PFSK-1 (cell line): Measurements from ENCODE around the gene WWC1.

ENCODE experiments used
- FOXP2 ChIP-seq: optimal IDR thresholded peaks from 2 replicates; pipeline ENCODE3; 2011; ENCODE audit warnings: borderline replicate concordance, control low read depth, inconsistent platforms; ENCODE audit not compliant: insufficient read depth; ENCODE audit errors: extremely low read length, extremely low read depth
- POLR2AphosphoS5 ChIP-seq: IDR thresholded peaks from 2 replicates; pipeline ENCODE4 v1.6.1; 2012; ENCODE audit warnings: low read depth, mild to moderate bottlenecking, control low read depth, low read length, moderate library complexity
- SIN3A ChIP-seq: IDR thresholded peaks from 2 replicates; pipeline ENCODE4 v1.6.1; 2012; ENCODE audit warnings: mild to moderate bottlenecking, low read length, moderate library complexity, borderline replicate concordance; ENCODE audit not compliant: insufficient read depth
- TAF1 ChIP-seq: IDR thresholded peaks from 2 replicates; pipeline ENCODE4 v1.6.1; 2012; ENCODE audit warnings: low read length, control low read depth, borderline replicate concordance; ENCODE audit not compliant: insufficient read depth
- TF ChIP-seq, protein P1 (sequence below), 2 experiments: IDR thresholded peaks; 2 replicates each; pipeline versions ENCODE4 v1.6.1 to v1.8.0; 2011 to 2012; ENCODE audit warnings: low read depth in 2 of 2, low read length in 2 of 2, control low read depth in 1 of 2, inconsistent platforms in 1 of 2, mild to moderate bottlenecking in 1 of 2, moderate library complexity in 1 of 2; ENCODE audit not compliant: insufficient read depth in 1 of 2

Gene WWC1

DNA sequence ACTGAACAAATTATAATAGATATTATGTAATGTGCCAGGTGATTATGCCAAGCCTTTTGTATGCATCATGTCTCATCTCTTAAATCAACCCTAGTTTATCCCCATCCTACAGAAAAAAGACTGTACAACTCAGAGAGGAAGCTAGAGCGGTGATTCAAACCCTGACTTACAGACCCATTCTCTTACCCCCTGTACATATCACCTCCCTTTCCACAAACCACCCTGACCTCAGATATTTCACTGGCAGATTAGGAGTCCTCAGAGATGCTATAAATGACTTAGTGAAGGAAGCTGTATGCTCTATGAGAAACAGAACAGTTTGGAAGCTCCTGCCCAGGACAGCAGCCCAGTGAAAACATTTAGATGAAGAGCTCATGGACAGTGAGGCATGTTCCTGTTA is 115.8 kb downstream of the WWC1 start:
- TF ChIP-seq, protein P1, sequence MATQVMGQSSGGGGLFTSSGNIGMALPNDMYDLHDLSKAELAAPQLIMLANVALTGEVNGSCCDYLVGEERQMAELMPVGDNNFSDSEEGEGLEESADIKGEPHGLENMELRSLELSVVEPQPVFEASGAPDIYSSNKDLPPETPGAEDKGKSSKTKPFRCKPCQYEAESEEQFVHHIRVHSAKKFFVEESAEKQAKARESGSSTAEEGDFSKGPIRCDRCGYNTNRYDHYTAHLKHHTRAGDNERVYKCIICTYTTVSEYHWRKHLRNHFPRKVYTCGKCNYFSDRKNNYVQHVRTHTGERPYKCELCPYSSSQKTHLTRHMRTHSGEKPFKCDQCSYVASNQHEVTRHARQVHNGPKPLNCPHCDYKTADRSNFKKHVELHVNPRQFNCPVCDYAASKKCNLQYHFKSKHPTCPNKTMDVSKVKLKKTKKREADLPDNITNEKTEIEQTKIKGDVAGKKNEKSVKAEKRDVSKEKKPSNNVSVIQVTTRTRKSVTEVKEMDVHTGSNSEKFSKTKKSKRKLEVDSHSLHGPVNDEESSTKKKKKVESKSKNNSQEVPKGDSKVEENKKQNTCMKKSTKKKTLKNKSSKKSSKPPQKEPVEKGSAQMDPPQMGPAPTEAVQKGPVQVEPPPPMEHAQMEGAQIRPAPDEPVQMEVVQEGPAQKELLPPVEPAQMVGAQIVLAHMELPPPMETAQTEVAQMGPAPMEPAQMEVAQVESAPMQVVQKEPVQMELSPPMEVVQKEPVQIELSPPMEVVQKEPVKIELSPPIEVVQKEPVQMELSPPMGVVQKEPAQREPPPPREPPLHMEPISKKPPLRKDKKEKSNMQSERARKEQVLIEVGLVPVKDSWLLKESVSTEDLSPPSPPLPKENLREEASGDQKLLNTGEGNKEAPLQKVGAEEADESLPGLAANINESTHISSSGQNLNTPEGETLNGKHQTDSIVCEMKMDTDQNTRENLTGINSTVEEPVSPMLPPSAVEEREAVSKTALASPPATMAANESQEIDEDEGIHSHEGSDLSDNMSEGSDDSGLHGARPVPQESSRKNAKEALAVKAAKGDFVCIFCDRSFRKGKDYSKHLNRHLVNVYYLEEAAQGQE (IDR thresholded peaks at IDR 0.05; ENCODE audit: insufficient read depth in 1 of 2, low read depth in 2 of 2, low read length in 2 of 2) = no peak
- TF ChIP-seq POLR2AphosphoS5 = no peak
- no peak for TF ChIP-seq FOXP2
- TF ChIP-seq TAF1 = no peak
- no peak for TF ChIP-seq SIN3A

GRCh38 chr5:168408561-168409305 is 117.3 kb downstream of the WWC1 start:
- TF ChIP-seq SIN3A (no peak), POLR2AphosphoS5 (no peak), FOXP2 (no peak), TAF1 (no peak)
- TF ChIP-seq, protein P1 (IDR thresholded peaks at IDR 0.05; ENCODE audit: insufficient read depth in 1 of 2, low read depth in 2 of 2, low read length in 2 of 2) = no peak

- TF ChIP-seq TAF1 (no peak), POLR2AphosphoS5 (no peak), FOXP2 (no peak)
Measured at GRCh38 chr5:168409591-168410458, 118.4 kb downstream of the WWC1 start.

DNA sequence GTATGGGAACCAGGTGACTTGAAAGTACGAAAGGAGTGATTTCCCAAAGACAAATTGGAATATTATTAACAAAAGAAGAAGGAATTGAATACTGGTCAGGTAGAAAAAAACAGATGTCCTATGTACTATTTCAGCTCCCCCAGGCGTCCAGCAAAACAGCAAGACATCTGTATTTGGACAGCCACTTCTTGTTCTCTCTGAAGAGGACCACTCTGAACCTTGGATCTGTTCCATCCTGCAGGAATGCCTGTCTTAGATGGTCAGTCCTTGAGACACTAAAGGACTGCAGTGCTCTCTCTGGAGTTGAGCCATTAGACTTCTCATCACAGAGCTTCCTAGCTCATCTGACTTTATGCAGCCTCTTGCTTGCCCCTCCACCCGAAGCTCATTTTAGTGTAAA is 120.4 kb downstream of the WWC1 start:
- TF ChIP-seq, protein P1 (IDR thresholded peaks at IDR 0.05; ENCODE audit: insufficient read depth in 1 of 2, low read depth in 2 of 2, low read length in 2 of 2) = no peak
- TF ChIP-seq POLR2AphosphoS5 (no peak), FOXP2 (no peak), SIN3A (no peak)

- TF ChIP-seq FOXP2 = no peak
- no peak for TF ChIP-seq POLR2AphosphoS5
- no peak for TF ChIP-seq TAF1
- TF ChIP-seq, protein P1 (IDR thresholded peaks at IDR 0.05; ENCODE audit: insufficient read depth in 1 of 2, low read depth in 2 of 2, low read length in 2 of 2) = no peak
- no peak for TF ChIP-seq SIN3A
Measured at GRCh38 chr5:168413062-168413461, 121.6 kb downstream of the WWC1 start.
